Fibroblast of pulmonary artery (primary cell): Measurements from ENCODE around the gene GANC.
"Not testable (repeated sequence)": the region's sequence is repeated elsewhere in the genome, so short reads cannot be mapped to it uniquely, and the experiment has no call there.

Source experiments
- DNase-seq: peaks from one replicate; pipeline ENCODE4 v3.0.0-alpha.2; 2010; ENCODE audit warnings: low read depth
- H3K4me3 ChIP-seq: replicated peaks from 2 replicates; pipeline ENCODE4 v1.5.1; 2011; ENCODE audit warnings: low read depth, mild to moderate bottlenecking, control low read depth, low read length, moderate library complexity
- CTCF ChIP-seq: IDR thresholded peaks from 2 replicates; pipeline ENCODE4 v1.5.1; 2011; ENCODE audit warnings: mild to moderate bottlenecking, control low read depth, low read length, inconsistent platforms; ENCODE audit errors: missing control alignments

GANC gene

GRCh38 chr15:42306681-42307080, 33.7 kb downstream of the GANC start:
- H3K4me3 ChIP-seq = no peak overlapping the region
- no peak for DNase-seq
- no peak for TF ChIP-seq CTCF

- DNase-seq = no peak
- no peak for TF ChIP-seq CTCF
- no peak overlapping the region for H3K4me3 ChIP-seq
These were observed 40.5 kb downstream of the GANC start for GRCh38 chr15:42313463-42313862.

GRCh38 chr15:42314818-42315217, 41.8 kb downstream of the GANC start:
- H3K4me3 ChIP-seq = no peak overlapping the region
- TF ChIP-seq CTCF = no peak
- DNase-seq = no peak

- no peak for DNase-seq
- no peak for TF ChIP-seq CTCF
- H3K4me3 ChIP-seq = no peak overlapping the region
These were observed 42.5 kb downstream of the GANC start for GRCh38 chr15:42315521-42315920.

GRCh38 chr15:42316282-42316805, 43.3 kb downstream of the GANC start:
- not testable (repeated sequence) for H3K4me3 ChIP-seq, DNase-seq

- no peak for TF ChIP-seq CTCF
- no peak for DNase-seq
- no peak overlapping the region for H3K4me3 ChIP-seq
These were observed 46.2 kb downstream of the GANC start for GRCh38 chr15:42319206-42319605.

GRCh38 chr15:42324308-42324707, 51.3 kb downstream of the GANC start:
- H3K4me3 ChIP-seq = no peak overlapping the region
- no peak for TF ChIP-seq CTCF
- no peak for DNase-seq
